HCEC 1CT (cell line): ENCODE measurements around the gene PMEPA1.

Experiments
- DNase-seq: peaks from one replicate; pipeline ENCODE4 v3.0.0-alpha.2; 2017

PMEPA1 gene

DNA sequence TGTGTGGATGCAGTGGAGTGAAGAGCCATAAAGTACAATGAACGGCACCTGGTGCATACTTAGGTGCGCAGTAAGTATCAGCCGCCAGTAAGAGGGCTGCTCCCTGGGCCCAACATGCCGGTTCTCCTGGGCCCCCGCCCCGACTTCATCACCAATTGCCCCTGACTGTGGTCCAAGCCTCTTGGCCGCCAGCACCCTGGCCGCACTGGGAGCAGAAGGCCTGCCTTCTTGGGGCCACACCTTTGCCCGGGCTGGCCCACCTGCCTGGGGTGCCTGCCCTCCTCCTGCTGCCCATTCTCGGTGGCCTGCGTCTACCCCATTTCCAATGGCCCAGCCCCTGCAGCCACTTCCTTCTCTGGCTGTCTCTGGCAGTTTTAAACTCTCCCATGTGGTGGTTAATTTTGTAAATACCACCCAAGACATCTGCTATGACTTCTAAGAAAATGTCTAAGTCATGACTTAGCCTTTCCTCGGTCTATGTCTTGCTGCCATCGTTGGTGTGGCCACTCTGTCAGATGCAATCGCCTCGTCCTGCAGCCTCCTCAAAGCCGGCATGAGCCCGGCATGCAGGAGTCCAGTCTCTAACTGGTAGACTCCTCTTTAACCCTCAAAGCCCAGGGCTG lies 36.8 kb downstream of the PMEPA1 start:
- DNase-seq, result no peak

DNA sequence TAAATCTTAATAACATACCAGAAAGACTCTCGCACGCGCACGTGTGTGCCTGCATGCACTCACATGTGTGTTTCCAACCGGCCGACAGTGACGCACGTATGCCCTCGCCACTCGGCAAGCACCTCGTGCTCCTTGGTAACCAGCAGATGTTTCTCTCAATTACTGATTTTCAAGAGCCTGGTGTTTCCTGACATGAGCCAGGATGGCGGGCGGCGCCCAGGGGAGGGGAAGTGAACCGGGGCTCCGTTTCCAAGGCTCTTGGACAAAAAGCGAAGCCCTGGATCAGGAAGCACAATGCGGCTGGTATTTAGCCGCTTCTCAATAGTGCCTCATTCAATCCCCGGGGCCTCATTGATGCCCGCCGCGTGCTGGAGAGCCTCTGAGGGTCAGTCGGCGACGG lies 37.7 kb downstream of the PMEPA1 start:
- no peak for DNase-seq

DNA sequence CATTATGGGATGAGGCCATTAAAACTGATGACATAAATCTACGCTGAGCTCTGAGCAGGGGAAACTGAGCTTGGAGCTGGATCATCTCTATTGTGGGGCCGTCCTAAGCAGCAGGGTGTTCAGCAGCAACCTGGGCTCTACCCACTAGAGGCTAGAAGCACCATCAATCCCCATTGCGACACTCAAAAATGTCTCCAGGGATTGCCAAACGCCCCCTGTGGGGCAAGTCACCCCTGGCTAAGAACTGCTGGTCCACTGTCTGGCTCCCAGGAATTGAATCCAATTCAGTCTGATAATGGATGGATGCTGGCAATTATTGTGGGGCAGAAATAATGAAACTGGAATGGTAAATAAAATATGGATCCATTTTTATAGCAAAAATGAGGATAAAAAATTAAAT lies 38.2 kb downstream of the PMEPA1 start:
- DNase-seq, result no peak

DNA sequence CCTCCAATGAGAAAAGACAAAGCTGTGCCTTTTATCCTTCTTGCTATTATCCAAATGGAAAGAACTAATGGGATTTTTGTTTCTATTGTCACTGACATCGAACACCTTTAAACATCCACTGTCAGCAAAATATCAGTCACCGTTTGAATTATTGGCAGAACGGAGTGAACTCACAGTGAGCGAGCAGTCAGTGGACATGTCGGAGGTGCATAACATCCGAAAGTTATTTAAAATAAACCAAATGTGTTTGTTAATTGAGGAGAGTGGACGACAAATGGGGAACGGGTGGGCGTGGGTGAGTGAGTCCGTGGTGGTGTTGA lies 38.8 kb downstream of the PMEPA1 start:
- DNase-seq, result no peak

DNA sequence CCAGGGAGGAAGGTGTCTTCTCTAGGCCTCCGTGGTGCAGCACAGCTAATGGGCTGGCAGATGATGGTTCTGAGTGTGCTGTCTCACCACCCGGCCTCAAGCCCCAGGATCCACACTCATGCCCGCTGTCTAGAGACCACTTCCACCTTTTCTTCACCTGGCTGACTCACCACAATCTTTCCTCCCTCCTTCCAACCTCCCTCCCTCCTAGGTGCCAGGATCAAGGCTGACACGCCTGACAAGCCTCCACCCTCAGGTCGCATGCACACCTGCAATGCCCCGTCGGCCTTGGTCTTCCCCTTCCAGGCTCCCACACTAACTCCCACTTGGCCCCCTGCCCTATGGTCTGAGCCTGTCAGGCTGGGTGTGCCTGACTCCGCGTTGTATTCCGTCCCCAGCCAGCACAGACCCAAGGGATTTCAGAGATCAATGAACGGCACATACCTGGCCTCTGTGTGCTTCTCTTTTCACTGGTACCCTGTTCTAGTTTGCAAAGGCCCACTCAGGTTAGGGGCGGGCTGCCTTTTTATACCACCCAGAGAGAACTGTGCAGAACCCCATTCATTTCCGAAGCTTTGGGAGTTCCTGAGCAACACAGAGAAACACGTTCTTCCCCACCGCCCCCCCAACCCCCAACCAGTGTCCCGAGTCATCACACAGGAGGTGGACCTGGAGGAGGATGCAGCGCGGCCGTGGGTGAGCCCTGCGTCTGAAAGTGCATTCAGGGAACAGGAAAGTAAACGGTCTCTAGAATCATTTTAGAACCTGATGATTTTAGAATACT lies 39.3 kb downstream of the PMEPA1 start:
- DNase-seq, result no peak

DNA sequence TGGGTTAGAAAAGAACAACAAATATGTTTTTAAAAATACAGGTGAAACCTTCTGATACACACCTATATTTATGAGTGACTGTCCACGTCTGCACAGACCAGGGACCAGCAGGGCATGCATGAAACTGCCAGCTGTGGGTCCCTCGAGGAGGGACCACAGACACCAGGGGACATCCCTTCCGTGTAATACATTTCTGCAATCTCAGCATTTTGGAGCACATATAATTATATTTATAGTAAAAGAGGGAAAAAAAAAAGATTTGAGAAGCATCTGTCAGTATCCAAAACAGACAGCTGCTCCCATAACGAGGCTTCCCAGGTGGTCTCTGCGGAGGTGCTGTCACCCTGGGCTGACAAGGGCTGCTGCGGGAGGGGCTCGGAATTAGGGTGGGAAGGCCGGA lies 40.2 kb downstream of the PMEPA1 start:
- DNase-seq, result no peak

DNA sequence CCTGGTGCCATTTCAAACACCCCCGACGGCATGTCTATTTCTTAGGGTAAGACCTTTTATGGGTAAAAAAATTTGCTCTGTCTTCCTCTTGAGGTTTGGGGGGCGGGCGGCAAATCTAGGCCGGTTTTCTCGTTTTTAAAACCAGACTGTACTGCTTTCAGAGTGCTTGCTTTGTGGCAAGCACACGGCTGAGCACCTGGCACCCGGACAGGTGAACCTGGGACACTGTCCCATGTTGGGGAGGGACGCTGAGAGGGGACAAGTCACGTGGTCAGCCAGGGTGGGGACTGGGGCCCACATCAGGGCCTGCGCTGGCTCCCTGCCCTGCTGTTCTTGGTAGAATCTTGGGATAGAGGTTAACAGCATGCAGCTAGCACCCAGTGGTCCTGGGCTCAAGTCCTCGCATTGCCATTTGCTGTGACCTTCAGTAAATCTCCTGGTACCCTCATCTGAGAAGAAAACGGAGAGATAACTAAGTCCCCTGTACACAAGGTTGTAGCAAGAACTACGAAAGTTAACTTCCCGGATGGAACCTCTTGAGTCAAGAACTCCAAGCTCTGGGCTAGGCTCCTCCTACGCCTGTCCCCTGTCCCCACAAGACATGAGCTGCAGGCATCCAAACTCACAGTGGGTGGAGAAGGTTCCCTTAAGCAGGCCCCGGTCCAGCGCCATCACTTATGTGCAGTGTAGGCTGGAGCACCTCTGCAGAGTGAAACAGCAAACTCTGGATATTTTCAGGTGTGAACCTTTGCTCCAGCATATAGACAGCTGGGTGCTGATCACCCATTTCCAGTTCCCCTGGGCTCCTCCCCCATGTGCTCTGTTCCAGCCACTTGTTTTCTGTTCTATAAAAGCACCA lies 41.7 kb downstream of the PMEPA1 start:
- DNase-seq, result no peak

DNA sequence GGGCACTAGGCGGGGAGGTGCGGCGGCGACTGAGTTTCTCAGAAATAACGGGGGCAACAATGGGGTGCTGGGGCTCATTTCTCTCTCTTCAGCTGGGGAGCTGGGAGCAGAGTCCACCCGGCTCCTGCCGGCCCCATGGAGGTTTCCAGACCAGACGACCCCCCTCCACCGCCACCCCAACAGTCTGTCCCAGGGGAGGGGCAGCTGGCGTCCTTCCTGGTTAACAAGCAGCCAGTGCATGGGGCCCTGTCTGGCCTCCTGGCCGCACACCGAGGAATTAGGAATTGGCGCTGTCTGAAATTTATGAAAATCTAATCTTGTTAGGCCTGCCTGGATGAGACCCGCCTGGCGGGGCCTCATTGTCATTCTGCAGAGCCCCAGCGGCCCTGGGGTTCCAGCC lies 42.4 kb downstream of the PMEPA1 start:
- no peak for DNase-seq

DNA sequence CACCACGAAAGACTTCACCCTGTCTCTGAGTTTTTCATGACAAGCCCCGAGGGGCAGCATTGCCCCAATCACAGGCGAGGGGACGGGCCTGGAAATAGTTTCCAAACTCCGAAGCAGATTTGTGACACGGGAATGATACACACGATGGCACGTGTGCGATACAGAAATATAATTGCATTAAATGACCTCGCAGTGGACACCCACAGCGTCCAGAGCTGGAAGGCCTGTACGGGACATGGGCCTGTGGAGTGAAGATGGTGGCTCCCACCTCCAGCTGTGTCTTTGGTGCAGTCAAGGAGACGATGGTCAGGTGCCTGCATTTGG lies 43.0 kb downstream of the PMEPA1 start:
- DNase-seq, result no peak

DNA sequence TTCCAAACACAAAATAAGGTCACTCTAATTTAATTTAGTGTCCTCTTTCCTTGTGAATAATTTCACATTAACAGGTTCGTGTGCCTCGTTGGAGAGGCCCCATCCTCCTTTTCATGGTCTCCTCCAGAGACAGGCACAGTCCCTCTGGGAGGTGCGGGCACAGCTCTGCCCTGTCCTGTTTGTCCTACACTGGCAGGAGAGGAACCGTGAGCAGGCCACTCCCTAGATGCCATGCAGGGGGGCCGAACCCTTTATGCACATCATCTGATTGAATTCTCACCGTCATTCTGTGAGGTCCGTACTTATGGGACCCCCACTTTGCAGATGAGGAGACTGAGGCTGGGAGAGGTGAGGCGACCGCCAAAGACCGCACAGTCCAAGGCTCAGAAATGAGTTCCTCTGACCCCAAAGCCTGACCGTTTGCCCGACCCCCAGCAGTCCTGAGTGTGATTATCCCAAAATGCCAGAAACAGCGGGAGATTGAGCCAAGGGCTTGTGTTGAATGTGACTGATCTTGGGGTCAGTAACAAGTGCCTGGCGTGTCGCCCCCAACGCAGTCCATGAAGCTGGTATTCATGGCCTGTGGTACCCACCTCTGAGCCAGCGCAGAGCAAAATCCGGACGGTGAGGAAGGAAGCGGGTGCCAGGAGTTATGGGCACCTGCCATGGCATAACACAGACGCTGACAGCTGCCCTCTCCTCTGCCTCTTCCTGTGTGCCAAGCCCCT lies 43.5 kb downstream of the PMEPA1 start:
- no peak for DNase-seq

DNA sequence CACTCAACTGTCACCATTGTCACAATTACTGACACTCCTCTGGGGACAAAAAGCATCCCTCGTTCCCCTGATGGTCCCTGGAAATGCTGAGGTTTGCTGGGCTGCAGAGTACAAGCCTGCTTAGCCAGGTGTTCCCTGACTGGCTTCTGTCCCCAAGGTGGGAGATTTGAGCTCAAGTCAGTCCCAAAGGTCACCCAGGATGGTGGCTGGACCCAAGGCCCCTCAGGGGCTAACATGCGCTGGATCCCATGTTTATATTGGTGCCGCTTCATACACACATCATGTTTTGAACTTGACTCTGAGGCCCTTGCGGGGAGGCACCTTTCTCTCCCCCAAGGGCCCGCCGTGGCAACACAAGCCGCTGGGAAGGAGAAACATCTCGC lies 44.2 kb downstream of the PMEPA1 start:
- no peak for DNase-seq

DNA sequence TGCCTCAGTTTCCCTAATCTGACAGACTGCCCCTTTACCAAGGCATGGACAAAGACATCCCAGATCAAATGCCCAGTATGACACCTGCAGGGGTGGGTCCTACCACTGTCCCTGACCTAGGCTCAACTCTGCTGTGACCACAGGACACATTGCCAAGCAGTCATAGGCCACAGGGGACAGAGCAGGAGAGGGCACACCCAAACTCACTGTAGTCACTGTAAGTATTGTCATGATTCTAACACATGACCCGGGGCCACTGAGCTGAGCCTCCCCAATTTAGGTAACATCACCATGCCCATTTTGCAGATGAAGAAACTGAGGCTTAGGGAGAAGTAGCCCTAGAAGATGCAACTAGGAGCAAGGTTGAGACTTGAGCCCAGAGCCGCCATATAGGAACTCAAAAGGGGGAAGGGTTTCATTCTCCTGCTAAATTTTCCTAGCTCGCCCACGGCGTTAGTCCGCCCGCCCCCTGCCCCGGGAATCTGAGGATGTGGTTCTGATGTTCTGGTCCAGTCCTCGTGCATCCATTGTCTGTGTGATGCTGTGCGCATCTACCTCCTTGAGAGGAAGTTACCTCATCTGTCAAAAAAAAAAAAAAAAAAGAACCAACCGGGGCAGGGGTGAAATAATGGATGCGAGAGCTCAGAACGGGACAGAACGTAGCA lies 44.8 kb downstream of the PMEPA1 start:
- DNase-seq, result no peak

DNA sequence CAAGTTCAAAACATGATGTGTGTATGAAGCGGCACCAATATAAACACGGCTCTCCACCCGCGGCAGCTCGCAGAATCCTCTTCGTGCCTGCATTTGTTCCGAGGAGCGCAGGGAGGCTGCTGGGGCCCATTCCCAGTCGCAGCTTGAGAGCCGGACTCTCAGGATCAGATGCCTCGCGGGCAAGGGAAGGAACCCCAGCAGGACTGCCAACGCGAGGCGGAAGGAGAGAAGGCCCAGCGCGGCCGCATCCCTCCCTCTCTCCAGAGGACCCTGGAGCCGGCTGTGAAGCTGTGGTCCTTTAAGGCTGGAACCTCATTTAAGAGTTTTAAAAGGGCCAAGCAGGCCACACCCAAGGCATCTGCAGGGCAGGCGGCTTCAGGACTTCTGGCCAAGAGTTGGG lies 45.3 kb downstream of the PMEPA1 start:
- DNase-seq, result no peak

DNA sequence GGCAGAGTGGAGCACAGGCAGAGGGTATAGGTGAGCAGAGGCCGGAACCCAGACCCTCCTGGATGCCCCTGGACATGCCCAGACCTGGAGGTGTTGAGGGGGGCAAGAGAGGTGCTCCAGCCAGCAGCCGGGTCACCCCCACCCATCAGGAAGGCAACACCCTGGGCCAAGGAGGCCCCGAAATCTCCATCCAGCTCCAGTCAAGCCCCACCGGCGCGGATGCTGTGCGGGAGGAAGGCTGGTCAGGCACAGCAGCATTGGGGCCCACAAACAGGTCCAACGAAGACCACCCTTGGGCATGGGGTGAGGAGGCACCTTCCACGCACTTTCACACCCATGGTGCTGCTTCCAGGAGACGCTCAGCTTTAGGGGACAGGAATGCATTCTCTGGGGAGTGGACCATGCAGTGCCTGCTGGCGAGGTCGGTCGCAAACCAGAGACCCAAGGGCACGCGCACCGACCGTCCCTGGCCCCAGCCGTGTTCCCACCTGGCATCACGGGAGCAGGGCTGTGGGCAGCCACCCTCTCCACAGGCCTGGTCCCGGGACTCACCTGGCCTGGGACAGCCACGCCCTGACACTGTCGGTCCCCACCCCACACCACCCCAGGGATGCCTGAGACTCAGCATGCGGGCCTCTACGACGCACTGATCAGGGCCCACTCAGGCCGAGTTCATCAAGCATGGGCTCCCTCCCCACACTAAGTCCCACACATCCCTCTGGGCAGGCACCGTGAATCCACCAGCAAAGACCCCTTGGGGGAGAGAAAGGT lies 45.9 kb downstream of the PMEPA1 start:
- no peak for DNase-seq

DNA sequence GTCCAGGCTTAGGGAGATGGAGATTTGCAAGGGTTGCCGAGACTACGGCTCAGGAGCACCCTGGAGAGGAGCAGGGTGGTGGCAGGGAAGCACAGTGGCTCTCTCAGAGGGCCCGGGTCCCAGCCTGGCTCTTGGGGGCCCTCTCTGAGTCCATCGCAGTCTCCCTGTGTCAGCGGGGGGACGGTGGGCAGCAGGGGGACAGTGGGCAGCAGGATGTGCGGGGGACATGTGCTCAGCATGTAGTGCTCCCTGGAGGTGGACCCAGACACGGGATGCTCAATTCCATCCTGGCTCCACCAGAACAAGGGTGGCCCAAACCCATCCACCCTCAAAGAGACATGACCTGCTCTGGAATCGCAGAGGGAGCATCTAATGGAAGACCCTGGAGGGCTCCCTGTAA lies 46.6 kb downstream of the PMEPA1 start:
- DNase-seq, result no peak

DNA sequence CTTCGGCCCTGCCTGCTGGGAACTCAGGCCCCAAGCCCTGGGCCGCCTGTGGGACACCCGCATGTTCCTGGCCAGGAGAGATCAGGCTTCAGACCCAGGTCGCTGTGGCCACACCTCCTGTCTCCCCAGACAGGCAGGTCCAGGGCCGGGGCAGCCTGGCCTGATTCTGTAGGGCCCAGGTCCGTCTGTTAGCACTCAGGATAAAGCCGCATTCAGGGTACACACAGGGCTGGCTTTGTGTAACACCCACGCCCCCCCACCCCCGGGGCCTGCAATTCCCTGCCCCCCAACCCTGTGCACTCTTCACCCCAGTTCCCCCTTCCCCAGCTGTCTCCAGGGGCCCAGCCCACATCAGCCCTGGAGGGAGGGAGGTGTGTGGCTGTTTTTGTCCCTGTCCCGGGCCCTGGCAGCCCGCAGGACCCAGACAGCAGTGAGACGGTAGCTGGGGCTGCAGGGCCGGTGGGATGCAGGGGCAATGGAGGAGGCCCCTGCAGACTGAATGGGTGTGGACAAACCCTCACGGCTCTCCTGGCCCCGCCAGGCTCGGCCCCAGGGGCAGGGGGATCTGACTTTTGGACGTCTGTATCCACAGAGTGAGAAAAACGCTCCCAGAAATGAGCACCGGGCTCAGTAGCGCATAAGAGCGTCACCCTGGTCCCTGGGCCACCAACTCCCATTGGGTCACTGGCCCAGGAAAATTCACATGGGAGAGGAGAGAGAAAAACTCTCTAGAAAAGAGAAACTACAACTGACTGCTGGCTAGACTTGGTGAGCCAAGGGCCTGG lies 47.2 kb downstream of the PMEPA1 start:
- no peak for DNase-seq

DNA sequence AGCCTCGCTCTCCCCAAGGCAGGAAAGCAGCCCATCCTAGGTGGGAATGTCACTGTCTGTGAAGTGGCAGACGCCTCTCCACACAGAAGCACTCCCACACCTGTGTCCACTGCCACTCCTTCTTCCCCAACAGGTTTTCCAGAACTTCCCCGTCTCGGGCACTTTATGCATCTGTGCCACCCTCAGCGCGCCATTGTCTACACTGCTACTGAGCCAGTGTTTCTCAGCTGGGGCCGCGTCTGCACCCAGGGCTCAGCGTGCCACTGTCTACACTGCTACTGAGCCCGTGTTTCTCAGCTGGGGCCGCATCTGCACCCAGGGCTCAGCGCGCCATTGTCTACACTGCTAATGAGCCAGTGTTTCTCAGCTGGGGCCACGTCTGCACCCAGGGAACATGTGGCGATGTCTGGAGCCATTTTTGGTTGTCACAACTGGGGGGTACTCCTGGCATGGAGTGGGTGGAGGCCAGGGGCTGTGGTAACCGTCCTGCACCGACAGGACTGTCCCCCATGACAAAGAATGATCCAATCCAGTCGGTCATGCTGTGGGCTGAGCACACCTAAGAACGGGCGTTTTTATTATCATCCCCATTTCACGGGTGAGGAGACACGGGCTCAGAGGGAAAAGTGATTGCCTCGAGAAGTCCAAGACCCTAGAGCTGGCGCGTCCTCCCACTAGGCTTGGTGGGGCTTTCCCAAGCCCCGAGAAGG lies 47.9 kb downstream of the PMEPA1 start:
- no peak for DNase-seq

DNA sequence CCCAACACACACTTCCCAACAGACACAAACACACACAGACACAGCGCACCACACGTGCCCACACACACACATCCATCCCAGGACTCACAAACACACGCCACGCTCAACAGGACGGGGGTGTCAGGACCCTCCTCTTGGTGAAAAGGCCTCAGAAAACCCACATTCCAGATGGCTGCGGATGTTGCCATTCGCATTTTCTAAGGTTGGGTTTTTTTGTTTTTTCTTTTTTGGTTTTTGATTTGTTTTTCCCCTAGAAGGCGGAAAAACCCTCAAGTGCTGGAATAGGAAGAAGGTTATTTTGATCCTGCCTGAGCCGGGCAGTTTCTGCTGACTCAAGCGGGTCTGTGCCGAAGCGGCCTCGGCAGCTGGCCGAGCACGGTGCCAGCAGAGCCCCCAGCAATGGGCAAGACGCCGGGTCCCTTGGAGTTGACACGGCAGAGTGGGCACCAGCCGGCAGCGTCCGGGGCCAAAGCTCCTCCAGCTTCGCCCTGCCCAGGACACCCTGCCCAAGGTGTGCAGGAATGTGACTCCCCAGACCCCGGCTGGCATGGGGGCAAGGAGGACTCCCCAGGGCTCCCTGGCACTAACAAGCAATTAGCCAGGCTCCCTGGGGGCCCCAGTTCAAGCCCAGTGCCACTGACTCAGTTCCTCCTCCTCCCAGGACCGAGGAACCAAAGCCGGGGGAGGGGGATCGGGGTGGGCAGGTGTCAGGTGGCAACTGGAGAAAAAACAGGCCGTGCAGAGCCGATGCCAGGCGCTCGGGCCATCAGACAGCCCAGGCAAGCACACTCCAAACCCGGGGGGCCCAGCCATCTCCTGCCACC lies 48.7 kb downstream of the PMEPA1 start:
- DNase-seq, result no peak

DNA sequence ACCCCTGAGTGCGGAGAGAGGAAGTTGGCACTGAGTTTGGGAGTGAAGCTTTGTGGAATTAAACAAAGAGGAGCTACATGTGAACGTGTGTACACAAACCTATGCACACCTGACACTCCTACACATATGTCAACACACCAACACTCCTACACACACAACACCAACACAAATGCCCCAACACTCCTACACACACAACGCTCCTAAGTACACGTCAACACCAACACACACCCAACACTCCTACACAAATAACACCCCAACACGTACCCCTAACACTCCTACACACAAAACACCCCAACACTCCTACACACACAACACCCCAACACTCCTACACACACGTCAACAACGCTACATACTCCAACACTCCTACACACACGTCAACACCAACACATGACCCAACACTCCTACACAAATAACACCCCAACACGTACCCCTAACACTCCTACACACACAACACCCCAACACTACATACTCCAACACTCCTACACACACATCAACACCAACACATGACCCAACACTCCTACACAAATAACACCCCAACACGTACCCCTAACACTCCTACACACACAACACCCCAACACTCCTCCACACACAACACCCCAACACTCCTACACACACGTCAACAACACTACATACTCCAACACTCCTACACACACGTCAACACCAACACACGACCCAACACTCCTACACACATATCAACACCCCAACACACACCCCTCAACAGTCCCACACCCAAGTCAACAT lies 49.5 kb downstream of the PMEPA1 start:
- no peak for DNase-seq
